Uterus (tissue), 2 donors: ENCODE data around the gene BTC.

Experiments used
- CTCF ChIP-seq, 4 experiments: fragments of 200-600 bp in 2 of 4; fragments of 450-650 bp in 2 of 4; sonication (generic) in 2 of 4; IDR thresholded peaks; one replicate each; pipeline ENCODE4 v1.5.1; 2016 to 2019; ENCODE audit warnings: antibody characterized with exemption in 4 of 4, mild to moderate bottlenecking in 2 of 4, moderate library complexity in 1 of 4
- POLR2A ChIP-seq, 2 donors: fragments of 450-650 bp; IDR thresholded peaks; one replicate each; pipeline ENCODE4 v1.6.1; 2016; ENCODE audit warnings: antibody characterized with exemption in 2 of 2, mild to moderate bottlenecking in 1 of 2, moderate library complexity in 1 of 2

- no peak for TF ChIP-seq CTCF (IDR thresholded peaks at IDR 0.05)
- TF ChIP-seq POLR2A (IDR thresholded peaks at IDR 0.05), result no peak
Measured at GRCh38 chr4:74716436-74716765, 77.9 kb downstream of the BTC start.
